Stimulated activated naive B cell treated with anti-CD40 and anti-IgM and Interleukin-4, amounts not matched to agents 10 μg/mL and 1 μg/mL and 100 μg/mL, for 72 hours (primary cell): ENCODE results near the gene PODNL1.
"Not testable (repeated sequence)": the region's sequence is repeated elsewhere in the genome, so short reads cannot be mapped to it uniquely, and the experiment has no call there.

Experiments used
- ATAC-seq, 2 donors: fragments of 150-1000 bp; cut with Tn5 transposase; replicated peaks; 2 replicates each; pipeline ENCODE4 v1.10.0; 2021; ENCODE audit warnings: moderate library complexity in 1 of 2
- DNase-seq: peaks from one replicate; pipeline ENCODE4 v3.0.0; 2021
- H3K27ac Mint-ChIP-seq: one replicate; pipeline ENCODE4 v1.8.0; 2022; ENCODE audit warnings: mild to moderate bottlenecking, mixed read lengths
- H3K27me3 Mint-ChIP-seq, 2 donors: one replicate each; pipeline ENCODE4 v1.8.0; 2022; ENCODE audit warnings: mixed read lengths in 2 of 2
- H3K36me3 Mint-ChIP-seq, 2 donors: one replicate each; pipeline ENCODE4 v1.8.0; 2022; ENCODE audit warnings: mixed read lengths in 2 of 2, mild to moderate bottlenecking in 1 of 2
- H3K4me1 Mint-ChIP-seq, 2 donors: one replicate each; pipeline ENCODE4 v1.8.0; 2022; ENCODE audit warnings: mixed read lengths in 2 of 2, mild to moderate bottlenecking in 1 of 2
- H3K4me3 Mint-ChIP-seq, 2 donors: one replicate each; pipeline ENCODE4 v1.8.0; 2022; ENCODE audit warnings: mild to moderate bottlenecking in 2 of 2, mixed read lengths in 2 of 2, moderate library complexity in 1 of 2
- H3K9me3 Mint-ChIP-seq, 2 donors: one replicate each; pipeline ENCODE4 v1.8.0; 2022; ENCODE audit warnings: mixed read lengths in 2 of 2, mild to moderate bottlenecking in 1 of 2

The PODNL1 gene

GRCh38 chr19:13932911-13933393 is 5.3 kb downstream of the PODNL1 start:
- ATAC-seq (no peak), DNase-seq (no peak)
- no peak overlapping the region for H3K27ac Mint-ChIP-seq
- H3K4me1 Mint-ChIP-seq = peaks cover 5% of the 10 kb centered on the region in 2 donors
- H3K4me3 Mint-ChIP-seq = no peak overlapping the region
- H3K27me3 Mint-ChIP-seq = peaks cover 21 to 24% of the 10 kb centered on the region in 2 donors
- H3K9me3 Mint-ChIP-seq = no peaks in the 10 kb centered on the region
- peaks cover 9 to 12% of the 10 kb centered on the region in 2 donors for H3K36me3 Mint-ChIP-seq

- Mint-ChIP-seq H3K27ac (no peak overlapping the region), H3K4me3 (no peak overlapping the region), H3K27me3 (peaks cover 15 to 17% of the 10 kb centered on the region in 2 donors), H3K36me3 (peaks cover 10 to 17% of the 10 kb centered on the region in 2 donors), H3K4me1 (peaks cover 3 to 5% of the 10 kb centered on the region in 2 donors), H3K9me3 (no peaks in the 10 kb centered on the region)
- no peak for DNase-seq
- ATAC-seq = no peak
Observed at GRCh38 chr19:13932149-13932637, 6.0 kb downstream of the PODNL1 start.

GRCh38 chr19:13931391-13932148 is 6.6 kb downstream of the PODNL1 start:
- Mint-ChIP-seq H3K4me3 (no peak overlapping the region), H3K9me3 (no peaks in the 10 kb centered on the region), H3K36me3 (peaks cover 16 to 23% of the 10 kb centered on the region in 2 donors), H3K27ac (no peak overlapping the region), H3K27me3 (peaks cover 14 to 16% of the 10 kb centered on the region in 2 donors), H3K4me1 (peaks cover 3 to 5% of the 10 kb centered on the region in 2 donors)
- no peak for ATAC-seq
- no peak for DNase-seq

GRCh38 chr19:13930402-13930801 is 7.8 kb downstream of the PODNL1 start:
- peaks cover 3 to 5% of the 10 kb centered on the region in 2 donors for H3K4me1 Mint-ChIP-seq
- peaks cover 8% of the 10 kb centered on the region in 2 donors for H3K27me3 Mint-ChIP-seq

GRCh38 chr19:13929956-13930355 is 8.3 kb downstream of the PODNL1 start:
- Mint-ChIP-seq H3K27ac (no peak overlapping the region), H3K27me3 (peaks cover 4 to 7% of the 10 kb centered on the region in 2 donors), H3K4me1 (peaks cover 3 to 5% of the 10 kb centered on the region in 2 donors), H3K4me3 (no peak overlapping the region), H3K9me3 (no peaks in the 10 kb centered on the region), H3K36me3 (peaks cover 22 to 30% of the 10 kb centered on the region in 2 donors)
- no peak for DNase-seq
- ATAC-seq = no peak

More at GRCh38 chr19:13930402-13930801, 7.8 kb downstream of the PODNL1 start:
- ATAC-seq (no peak), DNase-seq (no peak)
- no peaks in the 10 kb centered on the region for H3K9me3 Mint-ChIP-seq
- H3K4me3 Mint-ChIP-seq = no peak overlapping the region
- no peak overlapping the region for H3K27ac Mint-ChIP-seq
- H3K36me3 Mint-ChIP-seq = peaks cover 19 to 26% of the 10 kb centered on the region in 2 donors

- no peak for DNase-seq
- no peaks in the 10 kb centered on the region for H3K9me3 Mint-ChIP-seq
- peaks cover under 1 to 3% of the 10 kb centered on the region in 2 donors for H3K4me1 Mint-ChIP-seq
- H3K27me3 Mint-ChIP-seq = peaks cover 0 to under 1% of the 10 kb centered on the region in 2 donors
- no peak for ATAC-seq
- peaks cover 26 to 35% of the 10 kb centered on the region in 2 donors for H3K36me3 Mint-ChIP-seq
- no peak overlapping the region for H3K4me3 Mint-ChIP-seq
- no peak overlapping the region for H3K27ac Mint-ChIP-seq
Observed at GRCh38 chr19:13929340-13929739, 8.9 kb downstream of the PODNL1 start.

GRCh38 chr19:13926715-13927114 is 11.5 kb downstream of the PODNL1 start:
- no peak for ATAC-seq
- Mint-ChIP-seq H3K36me3 (peaks cover 44 to 51% of the 10 kb centered on the region in 2 donors), H3K4me1 (no peaks in the 10 kb centered on the region), H3K4me3 (no peak overlapping the region), H3K9me3 (no peaks in the 10 kb centered on the region), H3K27me3 (no peaks in the 10 kb centered on the region), H3K27ac (no peak overlapping the region)
- DNase-seq = no peak

GRCh38 chr19:13926010-13926409 is 12.2 kb downstream of the PODNL1 start:
- ATAC-seq = no peak
- peaks cover 48 to 58% of the 10 kb centered on the region in 2 donors for H3K36me3 Mint-ChIP-seq
- H3K27me3 Mint-ChIP-seq = no peaks in the 10 kb centered on the region
- H3K4me3 Mint-ChIP-seq = no peak overlapping the region
- H3K27ac Mint-ChIP-seq = no peak overlapping the region
- peaks cover 0 to 3% of the 10 kb centered on the region in 2 donors for H3K9me3 Mint-ChIP-seq
- no peak for DNase-seq
- no peaks in the 10 kb centered on the region for H3K4me1 Mint-ChIP-seq

- Mint-ChIP-seq H3K4me3 (no peak overlapping the region), H3K27me3 (no peaks in the 10 kb centered on the region), H3K4me1 (no peaks in the 10 kb centered on the region), H3K36me3 (peaks cover 63 to 71% of the 10 kb centered on the region in 2 donors), H3K27ac (no peak overlapping the region), H3K9me3 (peaks cover 0 to 3% of the 10 kb centered on the region in 2 donors)
- DNase-seq (no peak), ATAC-seq (no peak)
Observed at GRCh38 chr19:13923194-13923987, 14.8 kb downstream of the PODNL1 start.

- DNase-seq, ATAC-seq, H3K4me3 Mint-ChIP-seq, H3K9me3 Mint-ChIP-seq, H3K27ac Mint-ChIP-seq, H3K4me1 Mint-ChIP-seq, H3K27me3 Mint-ChIP-seq: not testable (repeated sequence)
- peaks cover 60 to 64% of the 10 kb centered on the region in 2 donors for H3K36me3 Mint-ChIP-seq
Observed at GRCh38 chr19:13922118-13922517, 16.1 kb downstream of the PODNL1 start.

GRCh38 chr19:13920940-13921747 is 17.1 kb downstream of the PODNL1 start:
- DNase-seq = peak; percentile 14
- H3K27ac Mint-ChIP-seq = no peak overlapping the region
- no peaks in the 10 kb centered on the region for H3K4me1 Mint-ChIP-seq
- no peak overlapping the region for H3K4me3 Mint-ChIP-seq
- no peaks in the 10 kb centered on the region for H3K27me3 Mint-ChIP-seq
- H3K36me3 Mint-ChIP-seq = peaks cover 53 to 58% of the 10 kb centered on the region in 2 donors
- H3K9me3 Mint-ChIP-seq = peaks cover 0 to 3% of the 10 kb centered on the region in 2 donors
- ATAC-seq = peak; percentile 91 to 95

- no peak overlapping the region for H3K27ac Mint-ChIP-seq
- no peak overlapping the region for H3K4me3 Mint-ChIP-seq
- H3K4me1 Mint-ChIP-seq = no peaks in the 10 kb centered on the region
- H3K36me3 Mint-ChIP-seq = peaks cover 56 to 57% of the 10 kb centered on the region in 2 donors
- ATAC-seq (no peak), DNase-seq (no peak)
- H3K9me3 Mint-ChIP-seq = peaks cover 0 to 3% of the 10 kb centered on the region in 2 donors
- H3K27me3 Mint-ChIP-seq = no peaks in the 10 kb centered on the region
Observed at GRCh38 chr19:13920524-13920923, 17.7 kb downstream of the PODNL1 start.

GRCh38 chr19:13918726-13919411 is 19.3 kb downstream of the PODNL1 start:
- peaks cover 44 to 46% of the 10 kb centered on the region in 2 donors for H3K36me3 Mint-ChIP-seq

More at GRCh38 chr19:13918726-13919411, 19.3 kb downstream of the PODNL1 start:
- Mint-ChIP-seq H3K4me3 (no peak overlapping the region), H3K27ac (no peak overlapping the region), H3K27me3 (no peaks in the 10 kb centered on the region), H3K4me1 (no peaks in the 10 kb centered on the region), H3K9me3 (peaks cover 0 to 3% of the 10 kb centered on the region in 2 donors)
- DNase-seq (no peak), ATAC-seq (no peak)
